ENCODE data around the gene COL27A1. TPM values are rescaled to one million over a fixed set of nuclear protein-coding genes. Genes with fewer than 3 reads are reported as not detected.

Gene COL27A1
- total and polyA plus RNA-seq, 3 donors from 2014 or later, result 9.3 to 68.8 (median 25.7) TPM

GRCh38 chr9:114263853-114264510 is 108.6 kb downstream of the COL27A1 start:
- Histone ChIP-seq H3K9me3 (no peaks in the 10 kb centered on the region), H3K36me3 (ENCODE audit: low read depth, missing control alignments) (no peaks in the 10 kb centered on the region), H3K4me3 (no peak overlapping the region), H3K27me3 (no peaks in the 10 kb centered on the region), H3K27ac (no peak overlapping the region), H3K4me1 (no peaks in the 10 kb centered on the region)
- intact Hi-C loops (cut with DNase I; ENCODE audit: low total_unique reads), result no loop called here
- DNase-seq, result peak; percentile 42
- 49 to 65% methylated on average over 10 to 21 of the region's 21 CpGs for WGBS, 2 donors
- TF ChIP-seq POLR2A (IDR thresholded peaks at IDR 0.05), result no peak
- TF ChIP-seq CTCF (IDR thresholded peaks at IDR 0.05), result peak in 2 of 3 experiments; percentile 2 to 20

- H3K4me1 ChIP-seq, result no peaks in the 10 kb centered on the region
Observed at GRCh38 chr9:114264806-114265550, 109.6 kb downstream of the COL27A1 start.

GRCh38 chr9:114266969-114267368 is 111.6 kb downstream of the COL27A1 start:
- Histone ChIP-seq H3K36me3 (ENCODE audit: low read depth, missing control alignments) (no peaks in the 10 kb centered on the region), H3K4me3 (no peak overlapping the region), H3K4me1 (no peaks in the 10 kb centered on the region), H3K9me3 (no peaks in the 10 kb centered on the region), H3K27ac (no peak overlapping the region), H3K27me3 (no peaks in the 10 kb centered on the region)
- 87 to 88% methylated on average over 3 to 6 of the region's 6 CpGs for WGBS, 2 donors
- TF ChIP-seq CTCF (IDR thresholded peaks at IDR 0.05) (no peak), POLR2A (IDR thresholded peaks at IDR 0.05) (no peak)
- no peak for DNase-seq
- intact Hi-C loops (cut with DNase I; ENCODE audit: low total_unique reads), result no loop called here

More at GRCh38 chr9:114264806-114265550, 109.6 kb downstream of the COL27A1 start:
- Histone ChIP-seq H3K27me3 (no peaks in the 10 kb centered on the region), H3K4me3 (no peak overlapping the region), H3K27ac (no peak overlapping the region), H3K36me3 (ENCODE audit: low read depth, missing control alignments) (no peaks in the 10 kb centered on the region), H3K9me3 (no peaks in the 10 kb centered on the region)
- intact Hi-C loops (cut with DNase I; ENCODE audit: low total_unique reads), result no loop called here
- no peak for DNase-seq
- whole genome bisulfite sequencing, 2 donors, result 69 to 96% methylated on average over 9 to 15 of the region's 15 CpGs
- no peak for TF ChIP-seq POLR2A (IDR thresholded peaks at IDR 0.05)
- TF ChIP-seq CTCF (IDR thresholded peaks at IDR 0.05), result no peak

- intact Hi-C loops (cut with DNase I; ENCODE audit: low total_unique reads), result no loop called here
Observed at GRCh38 chr9:114269023-114269422, 113.7 kb downstream of the COL27A1 start.

More at GRCh38 chr9:114269023-114269422, 113.7 kb downstream of the COL27A1 start:
- Histone ChIP-seq H3K27ac (no peak overlapping the region), H3K4me3 (no peak overlapping the region), H3K9me3 (no peaks in the 10 kb centered on the region), H3K27me3 (no peaks in the 10 kb centered on the region), H3K36me3 (ENCODE audit: low read depth, missing control alignments) (no peaks in the 10 kb centered on the region), H3K4me1 (no peaks in the 10 kb centered on the region)
- no peak for TF ChIP-seq POLR2A (IDR thresholded peaks at IDR 0.05)
- no peak for TF ChIP-seq CTCF (IDR thresholded peaks at IDR 0.05)
- DNase-seq, result no peak
- WGBS, 2 donors, result 87 to 96% methylated on average over 9 of the region's 9 CpGs

Measured in testis (tissue), 3 donors.